ENCODE measurements around the gene COL1A2. TPM values are rescaled to one million over a fixed set of nuclear protein-coding genes. Genes with fewer than 3 reads are reported as not detected.

Gene COL1A2
- total and polyA plus RNA-seq, 2 donors (not counting 1 experiment from before 2014, with no cell fraction given), result 2,400 to 3,638 TPM

DNA sequence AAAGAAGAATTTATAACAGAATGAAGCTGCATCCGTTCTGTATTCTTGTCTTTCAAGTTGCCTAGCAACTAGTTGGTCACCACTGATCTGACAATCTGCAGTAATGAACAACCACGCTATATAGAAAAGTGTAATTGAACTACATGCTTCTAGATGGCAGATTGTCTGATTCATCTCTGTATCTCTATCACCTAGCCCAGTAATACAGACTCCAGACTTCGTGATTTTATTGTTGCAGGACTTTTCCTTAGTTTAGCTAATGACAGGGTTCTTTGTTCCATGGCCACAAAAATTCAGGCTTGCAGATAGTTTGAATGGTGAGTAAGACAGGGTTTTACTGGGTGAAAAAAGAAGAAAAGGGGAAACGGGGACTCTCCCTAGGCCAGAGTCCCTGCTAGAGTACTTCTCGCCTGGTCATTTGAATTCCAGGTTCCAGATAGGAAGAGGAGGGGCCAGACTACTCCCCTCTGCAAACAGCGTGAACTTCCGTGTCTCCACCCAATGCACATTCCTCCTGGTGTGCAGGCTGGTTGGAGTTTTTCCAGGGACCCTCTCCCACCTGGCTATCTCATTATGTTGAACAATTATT is 45.9 kb downstream of the COL1A2 start:
- TF ChIP-seq CTCF (conservative IDR thresholded peaks at IDR 0.05 in 1 of 2, IDR thresholded peaks at IDR 0.05 in 1 of 2; ENCODE audit: low read depth in 1 of 2, low read length in 2 of 2) (no peak), EZH2 (IDR thresholded peaks at IDR 0.05; ENCODE audit: low read length, missing control alignments) (no peak)
- no peaks in the 10 kb centered on the region for H3K79me2 ChIP-seq (ENCODE audit: control insufficient read depth, insufficient read depth, low read length)
- no peaks in the 10 kb centered on the region for H3K9me3 ChIP-seq (ENCODE audit: control insufficient read depth, insufficient read depth, low read depth, low read length)
- H2AFZ ChIP-seq (ENCODE audit: low read length), result no peak overlapping the region
- H3K4me3 ChIP-seq (replicated peaks in 1 of 4; ENCODE audit: control extremely low read depth in 1 of 4, insufficient read depth in 1 of 4, low read depth in 3 of 4, low read length in 4 of 4), result no peak overlapping the region
- no peak overlapping the region for H3K27ac ChIP-seq (ENCODE audit: insufficient read depth, low read length)
- H3K27me3 ChIP-seq (ENCODE audit: control insufficient read depth, insufficient read depth, low read length), result no peaks in the 10 kb centered on the region
- H3K4me2 ChIP-seq (ENCODE audit: extremely low read depth, insufficient read depth, low read length), result no peak overlapping the region
- peak in 1 of 2 donors; percentile 77 for DNase-seq (ENCODE audit: low read depth in 2 of 2)
- no peaks in the 10 kb centered on the region for H4K20me1 ChIP-seq (ENCODE audit: control insufficient read depth, extremely low read depth, insufficient read depth, low read length)
- no peaks in the 10 kb centered on the region for H3K4me1 ChIP-seq (ENCODE audit: control insufficient read depth, extremely low read depth, insufficient read depth, low read length)
- no peak overlapping the region for H3K9ac ChIP-seq (ENCODE audit: insufficient read depth, low read length)
- H3K36me3 ChIP-seq (ENCODE audit: control insufficient read depth, insufficient read depth, low read length), result no peaks in the 10 kb centered on the region

DNA sequence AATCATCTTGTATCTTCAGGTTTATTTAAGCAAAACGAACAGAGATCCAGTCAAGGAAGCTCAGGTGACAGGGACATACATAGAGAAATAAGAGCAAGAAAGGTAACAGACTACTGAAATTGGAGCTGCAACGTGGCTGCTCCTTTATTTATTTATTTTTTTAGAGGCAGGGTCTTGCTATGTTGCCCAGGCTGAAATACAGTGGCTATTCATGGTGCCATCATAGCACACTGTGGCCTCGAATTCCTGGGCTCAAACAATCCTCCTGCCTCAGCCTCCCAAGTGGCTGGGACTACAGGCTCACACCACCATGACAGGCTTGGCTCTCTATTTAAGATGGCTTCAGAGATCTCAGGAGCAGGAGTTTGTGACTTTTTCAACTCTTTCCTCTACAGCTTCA is 46.4 kb downstream of the COL1A2 start:
- Histone ChIP-seq H3K4me2 (ENCODE audit: extremely low read depth, insufficient read depth, low read length) (no peak overlapping the region), H3K4me1 (ENCODE audit: control insufficient read depth, extremely low read depth, insufficient read depth, low read length) (no peaks in the 10 kb centered on the region), H4K20me1 (ENCODE audit: control insufficient read depth, extremely low read depth, insufficient read depth, low read length) (no peaks in the 10 kb centered on the region), H3K4me3 (replicated peaks in 1 of 4; ENCODE audit: control extremely low read depth in 1 of 4, insufficient read depth in 1 of 4, low read depth in 3 of 4, low read length in 4 of 4) (no peak overlapping the region), H3K36me3 (ENCODE audit: control insufficient read depth, insufficient read depth, low read length) (no peaks in the 10 kb centered on the region), H3K27me3 (ENCODE audit: control insufficient read depth, insufficient read depth, low read length) (no peaks in the 10 kb centered on the region), H3K79me2 (ENCODE audit: control insufficient read depth, insufficient read depth, low read length) (no peaks in the 10 kb centered on the region), H2AFZ (ENCODE audit: low read length) (no peak overlapping the region), H3K9me3 (ENCODE audit: control insufficient read depth, insufficient read depth, low read depth, low read length) (no peaks in the 10 kb centered on the region), H3K27ac (ENCODE audit: insufficient read depth, low read length) (no peak overlapping the region), H3K9ac (ENCODE audit: insufficient read depth, low read length) (no peak overlapping the region)
- TF ChIP-seq EZH2 (IDR thresholded peaks at IDR 0.05; ENCODE audit: low read length, missing control alignments) (no peak), CTCF (conservative IDR thresholded peaks at IDR 0.05 in 1 of 2, IDR thresholded peaks at IDR 0.05 in 1 of 2; ENCODE audit: low read depth in 1 of 2, low read length in 2 of 2) (no peak)
- DNase-seq (ENCODE audit: low read depth in 2 of 2), result no peak

GRCh38 chr7:94442639-94443038 is 47.9 kb downstream of the COL1A2 start:
- H3K27me3 ChIP-seq (ENCODE audit: control insufficient read depth, insufficient read depth, low read length), result no peaks in the 10 kb centered on the region
- no peaks in the 10 kb centered on the region for H3K79me2 ChIP-seq (ENCODE audit: control insufficient read depth, insufficient read depth, low read length)
- H3K4me1 ChIP-seq (ENCODE audit: control insufficient read depth, extremely low read depth, insufficient read depth, low read length), result no peaks in the 10 kb centered on the region
- no peaks in the 10 kb centered on the region for H4K20me1 ChIP-seq (ENCODE audit: control insufficient read depth, extremely low read depth, insufficient read depth, low read length)
- no peak overlapping the region for H3K9ac ChIP-seq (ENCODE audit: insufficient read depth, low read length)
- TF ChIP-seq EZH2 (IDR thresholded peaks at IDR 0.05; ENCODE audit: low read length, missing control alignments) (no peak), CTCF (conservative IDR thresholded peaks at IDR 0.05 in 1 of 2, IDR thresholded peaks at IDR 0.05 in 1 of 2; ENCODE audit: low read depth in 1 of 2, low read length in 2 of 2) (no peak)
- no peak overlapping the region for H3K27ac ChIP-seq (ENCODE audit: insufficient read depth, low read length)
- no peaks in the 10 kb centered on the region for H3K9me3 ChIP-seq (ENCODE audit: control insufficient read depth, insufficient read depth, low read depth, low read length)
- H3K36me3 ChIP-seq (ENCODE audit: control insufficient read depth, insufficient read depth, low read length), result no peaks in the 10 kb centered on the region
- DNase-seq (ENCODE audit: low read depth in 2 of 2), result no peak
- no peak overlapping the region for H2AFZ ChIP-seq (ENCODE audit: low read length)
- no peak overlapping the region for H3K4me3 ChIP-seq (replicated peaks in 1 of 4; ENCODE audit: control extremely low read depth in 1 of 4, insufficient read depth in 1 of 4, low read depth in 3 of 4, low read length in 4 of 4)
- H3K4me2 ChIP-seq (ENCODE audit: extremely low read depth, insufficient read depth, low read length), result no peak overlapping the region

All from fibroblast of lung (primary cell).